ENCODE results near the gene KRT15. TPM values are rescaled to one million over a fixed set of nuclear protein-coding genes. Genes with fewer than 3 reads are reported as not detected.

Gene KRT15
- total RNA-seq, 1 experiment from 2014 or later, result 83.0 TPM

DNA sequence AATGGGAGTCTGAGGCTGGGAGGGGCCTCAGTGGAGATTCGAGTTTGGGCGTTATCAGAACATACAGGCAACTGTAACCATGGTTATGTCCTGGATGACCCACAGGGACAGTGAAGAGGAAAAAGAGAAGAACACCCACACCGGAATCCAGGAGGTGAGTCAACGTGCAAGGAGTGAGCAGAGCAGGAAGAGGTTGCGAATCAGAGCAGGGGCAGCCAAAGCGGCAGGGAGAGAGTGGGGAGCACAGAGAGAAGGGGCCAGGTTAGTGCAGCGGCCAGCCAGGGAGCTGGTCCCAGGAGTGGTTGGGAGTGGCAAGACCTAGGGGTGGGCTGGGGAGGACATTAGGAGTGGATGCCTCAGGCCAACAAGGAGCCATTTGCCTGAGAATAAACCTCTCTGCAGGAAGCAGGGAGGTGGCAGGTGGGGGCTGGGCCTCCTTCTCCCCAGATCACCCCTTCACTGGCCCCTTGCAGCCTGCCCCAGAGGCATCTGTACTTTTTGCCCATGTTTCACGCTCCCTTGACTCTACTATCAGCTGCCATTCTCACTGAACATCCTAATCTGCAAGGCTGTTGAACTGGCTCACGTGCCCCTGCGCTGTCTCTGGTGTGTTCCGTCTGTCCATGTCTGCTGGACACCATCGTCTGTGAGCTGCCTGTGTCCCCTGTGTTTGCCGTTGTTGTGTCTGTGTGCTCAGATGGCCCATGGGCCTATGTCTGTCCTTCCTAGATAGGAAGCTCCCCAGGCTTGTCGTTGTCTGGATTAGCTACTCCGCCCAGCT, 18.4 kb downstream of the KRT15 start:
- H3K27ac Mint-ChIP-seq (ENCODE audit: unreplicated experiment), result peak overlapping the region; percentile 46

DNA sequence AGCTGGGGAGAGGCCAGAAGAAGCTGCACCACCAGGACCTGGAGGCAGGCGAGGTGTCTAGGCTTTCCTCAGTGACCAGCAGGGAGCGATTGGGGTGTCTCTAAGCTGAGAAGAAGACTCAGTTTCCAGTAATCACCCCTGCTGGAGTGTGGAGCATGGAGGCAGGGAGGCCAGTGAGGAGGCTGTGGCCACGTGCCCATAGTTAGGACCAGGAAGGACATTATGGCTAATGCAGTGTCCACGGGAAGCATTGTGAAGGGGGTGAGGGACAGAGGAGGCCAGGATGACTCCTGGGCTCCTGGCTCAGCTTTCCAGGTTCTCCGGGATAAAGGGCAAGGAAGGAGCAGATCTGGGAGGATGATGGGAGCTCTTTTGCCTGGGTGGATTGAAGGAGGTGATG, 19.0 kb downstream of the KRT15 start:
- intact Hi-C loops (cut with micrococcal nuclease; ENCODE audit: unreplicated experiment), result loop anchor here (5.0 to 10.0 kb wide), 4 partner anchors 85 to 697 kb away; no protein-coding TSS in a partner anchor

More for the DNA sequence above, 18.4 kb downstream of the KRT15 start:
- Mint-ChIP-seq H3K4me1 (ENCODE audit: low read depth, unreplicated experiment) (peaks cover 46% of the 10 kb centered on the region), H3K9me3 (ENCODE audit: low read depth, unreplicated experiment) (no peaks in the 10 kb centered on the region), H3K36me3 (ENCODE audit: insufficient read depth, unreplicated experiment) (peaks cover 15% of the 10 kb centered on the region), H3K27me3 (ENCODE audit: unreplicated experiment) (no peaks in the 10 kb centered on the region), H3K4me3 (ENCODE audit: low read depth, unreplicated experiment) (no peak overlapping the region)
- BruUV-seq (replicated peaks), result no TSS peak
- TF ChIP-seq, protein P1, sequence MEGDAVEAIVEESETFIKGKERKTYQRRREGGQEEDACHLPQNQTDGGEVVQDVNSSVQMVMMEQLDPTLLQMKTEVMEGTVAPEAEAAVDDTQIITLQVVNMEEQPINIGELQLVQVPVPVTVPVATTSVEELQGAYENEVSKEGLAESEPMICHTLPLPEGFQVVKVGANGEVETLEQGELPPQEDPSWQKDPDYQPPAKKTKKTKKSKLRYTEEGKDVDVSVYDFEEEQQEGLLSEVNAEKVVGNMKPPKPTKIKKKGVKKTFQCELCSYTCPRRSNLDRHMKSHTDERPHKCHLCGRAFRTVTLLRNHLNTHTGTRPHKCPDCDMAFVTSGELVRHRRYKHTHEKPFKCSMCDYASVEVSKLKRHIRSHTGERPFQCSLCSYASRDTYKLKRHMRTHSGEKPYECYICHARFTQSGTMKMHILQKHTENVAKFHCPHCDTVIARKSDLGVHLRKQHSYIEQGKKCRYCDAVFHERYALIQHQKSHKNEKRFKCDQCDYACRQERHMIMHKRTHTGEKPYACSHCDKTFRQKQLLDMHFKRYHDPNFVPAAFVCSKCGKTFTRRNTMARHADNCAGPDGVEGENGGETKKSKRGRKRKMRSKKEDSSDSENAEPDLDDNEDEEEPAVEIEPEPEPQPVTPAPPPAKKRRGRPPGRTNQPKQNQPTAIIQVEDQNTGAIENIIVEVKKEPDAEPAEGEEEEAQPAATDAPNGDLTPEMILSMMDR (IDR thresholded peaks at IDR 0.05; ENCODE audit: unreplicated experiment), result no peak
- intact Hi-C loops (cut with micrococcal nuclease; ENCODE audit: unreplicated experiment), result no loop called here
- peak; percentile 66 for DNase-seq
- CTCF ChIA-PET, result interaction anchor here (0.7 to 1.3 kb wide), 3 partner anchors 22 to 49 kb away, joined by 3 to 4 read pairs (median 4); no protein-coding TSS in a partner anchor

DNA sequence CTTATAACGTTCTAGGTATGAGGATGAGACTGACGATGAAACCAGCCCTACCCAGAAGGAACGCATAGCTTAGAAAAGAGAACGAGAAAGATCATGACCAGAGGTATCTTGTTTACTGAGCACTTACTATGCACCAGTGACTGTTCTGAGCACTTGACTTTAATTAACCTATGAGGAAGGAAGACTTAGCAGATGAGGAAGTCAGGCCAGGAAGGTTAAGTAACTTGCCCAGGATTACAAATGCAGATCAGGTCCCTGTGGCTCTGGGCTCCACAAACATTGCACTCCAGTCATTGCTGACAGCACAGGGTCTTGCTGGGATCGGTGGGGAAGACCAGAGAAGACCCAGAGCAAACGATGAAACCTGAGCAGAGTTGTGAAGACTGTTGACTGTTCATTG, 20.4 kb downstream of the KRT15 start:
- BruUV-seq (replicated peaks), result no TSS peak
- CTCF ChIA-PET, result interaction anchor here (0.9 to 4.6 kb wide), 2 partner anchors 8 to 51 kb away, joined by 3 to 33 read pairs; partner anchors contain the start of gene KRT13
- H3K4me3 Mint-ChIP-seq (ENCODE audit: low read depth, unreplicated experiment), result no peak overlapping the region
- H3K27ac Mint-ChIP-seq (ENCODE audit: unreplicated experiment), result peak overlapping the region; percentile 30
- peaks cover 10% of the 10 kb centered on the region for H3K36me3 Mint-ChIP-seq (ENCODE audit: insufficient read depth, unreplicated experiment)
- TF ChIP-seq, protein P1 (IDR thresholded peaks at IDR 0.05; ENCODE audit: unreplicated experiment), result no peak
- no peak for DNase-seq
- H3K9me3 Mint-ChIP-seq (ENCODE audit: low read depth, unreplicated experiment), result no peaks in the 10 kb centered on the region
- intact Hi-C loops (cut with micrococcal nuclease; ENCODE audit: unreplicated experiment), result loop anchor here (5.0 to 10.0 kb wide), 4 partner anchors 83 to 696 kb away; no protein-coding TSS in a partner anchor
- no peaks in the 10 kb centered on the region for H3K27me3 Mint-ChIP-seq (ENCODE audit: unreplicated experiment)
- H3K4me1 Mint-ChIP-seq (ENCODE audit: low read depth, unreplicated experiment), result peaks cover 64% of the 10 kb centered on the region

More for the DNA sequence above, 19.0 kb downstream of the KRT15 start:
- Mint-ChIP-seq H3K36me3 (ENCODE audit: insufficient read depth, unreplicated experiment) (peaks cover 15% of the 10 kb centered on the region), H3K9me3 (ENCODE audit: low read depth, unreplicated experiment) (no peaks in the 10 kb centered on the region), H3K4me1 (ENCODE audit: low read depth, unreplicated experiment) (peaks cover 53% of the 10 kb centered on the region), H3K27me3 (ENCODE audit: unreplicated experiment) (no peaks in the 10 kb centered on the region), H3K27ac (ENCODE audit: unreplicated experiment) (peak overlapping the region; percentile 46), H3K4me3 (ENCODE audit: low read depth, unreplicated experiment) (no peak overlapping the region)
- DNase-seq, result no peak
- CTCF ChIA-PET, result interaction anchor here (0.6 to 1.3 kb wide), 5 partner anchors 14 to 50 kb away, joined by 3 to 4 read pairs (median 3); partner anchors contain the start of gene KRT19
- TF ChIP-seq, protein P1 (IDR thresholded peaks at IDR 0.05; ENCODE audit: unreplicated experiment), result no peak
- no TSS peak for BruUV-seq (replicated peaks)

DNA sequence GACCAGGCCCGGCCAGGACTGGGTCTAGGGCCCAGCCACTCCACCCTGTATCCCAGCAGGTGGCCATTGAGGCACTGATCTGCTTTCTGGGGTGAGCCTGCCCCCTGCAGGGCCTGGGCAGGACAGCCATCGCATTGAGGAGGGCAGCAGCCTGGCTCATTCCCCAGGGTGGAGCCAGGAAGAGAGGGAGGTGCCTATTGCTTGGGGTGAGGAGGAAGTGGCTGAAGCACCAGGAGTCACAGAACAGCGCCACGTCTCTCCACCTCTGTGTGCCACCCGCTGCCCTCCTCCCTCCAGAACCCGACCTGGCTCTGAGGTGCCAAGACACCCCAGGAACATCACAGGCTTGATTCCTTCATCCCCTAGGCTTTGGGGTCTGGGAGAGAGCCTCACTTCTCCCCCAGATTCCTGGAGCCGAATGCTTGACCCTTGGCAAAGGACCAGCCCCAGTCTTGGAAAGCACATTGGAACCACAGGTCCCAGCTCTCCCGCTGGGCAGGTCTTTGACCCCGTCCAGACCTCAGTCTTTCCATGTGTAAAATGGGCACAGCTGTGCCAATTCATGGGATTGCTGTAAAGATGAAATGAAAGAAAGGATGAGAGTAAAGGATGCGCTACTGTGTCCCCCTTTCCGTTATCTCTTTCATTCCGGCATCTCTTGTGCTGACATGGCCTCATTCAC, 21.7 kb downstream of the KRT15 start:
- TF ChIP-seq, protein P1 (IDR thresholded peaks at IDR 0.05; ENCODE audit: unreplicated experiment), result peak; percentile 96
- H3K4me3 Mint-ChIP-seq (ENCODE audit: low read depth, unreplicated experiment), result no peak overlapping the region
- H3K4me1 Mint-ChIP-seq (ENCODE audit: low read depth, unreplicated experiment), result peaks cover 77% of the 10 kb centered on the region
- no TSS peak for BruUV-seq (replicated peaks)
- no peaks in the 10 kb centered on the region for H3K9me3 Mint-ChIP-seq (ENCODE audit: low read depth, unreplicated experiment)
- intact Hi-C loops (cut with micrococcal nuclease; ENCODE audit: unreplicated experiment), result loop anchor here (1.0 to 10.0 kb wide), 6 partner anchors 52 to 695 kb away; no protein-coding TSS in a partner anchor
- peak overlapping the region; percentile 40 for H3K27ac Mint-ChIP-seq (ENCODE audit: unreplicated experiment)
- DNase-seq, result peak; percentile 97
- H3K27me3 Mint-ChIP-seq (ENCODE audit: unreplicated experiment), result no peaks in the 10 kb centered on the region
- H3K36me3 Mint-ChIP-seq (ENCODE audit: insufficient read depth, unreplicated experiment), result peaks cover 4% of the 10 kb centered on the region
- CTCF ChIA-PET, result interaction anchor here (0.7 to 4.6 kb wide), 7 partner anchors 9 to 640 kb away, joined by 3 to 33 read pairs (median 3); partner anchors contain the start of gene KRT13
